GM12878 (cell line): ENCODE results near the gene UBE2D3. TPM values are rescaled to one million over a fixed set of nuclear protein-coding genes. Genes with fewer than 3 reads are reported as not detected.

Source experiments
- ATAC-seq: fragments of 200-7000 bp; cut with Tn5 transposase; 3 replicates; pipeline ENCODE4 v1.9.1; 2020; ENCODE audit warnings: mild to moderate bottlenecking, moderate library complexity
- BruUV-seq: library from RNA; stranded (reverse); fragments of 400-500 nt; replicated peaks from 2 replicates; lab custom pipeline; 2021; lab: Mats Ljungman, UMichigan
- CTCF ChIA-PET: fragments of 300-600 bp; sonication (Branson Sonifier 250); formaldehyde crosslinking; extraction: SDS; loops from one replicate; lab custom pipeline; 2021; ENCODE audit warnings: inconsistent platforms; lab: Yijun Ruan, JAX
- POLR2A ChIA-PET: fragments of 350-600 bp; formaldehyde crosslinking; extraction: SDS; loops from one replicate; lab custom pipeline; 2021; ENCODE audit warnings: inconsistent platforms; lab: Charles Lee
- RAD21 ChIA-PET: fragments of 300-600 bp; sonication (Branson Sonifier 250); formaldehyde crosslinking; loops from one replicate; lab custom pipeline; 2023; ENCODE audit warnings: antibody characterized with exemption; ENCODE audit not compliant: unreplicated experiment; lab: Charles Lee
- SMC1A ChIA-PET: fragments of 300-600 bp; sonication (Branson Sonifier 250); formaldehyde crosslinking; loops from one replicate; lab custom pipeline; 2023; ENCODE audit not compliant: unreplicated experiment, uncharacterized antibody; lab: Charles Lee
- DNase-seq: peaks from one replicate; pipeline ENCODE4 v3.0.0-alpha.2; 2011; ENCODE audit warnings: low read depth, low spot score
- FAIRE-seq: peaks from 3 replicates; lab custom pipeline; 2011; peaks lifted over from hg19 to GRCh38; lab: Jason Lieb, UNC
- H2AFZ ChIP-seq: 2 replicates; pipeline ENCODE4 v1.6.0; 2011; ENCODE audit warnings: low read depth, low read length, control low read depth; ENCODE audit not compliant: control insufficient read depth
- H3K27ac ChIP-seq: 2 replicates; pipeline ENCODE4 v1.5.1; 2011; ENCODE audit warnings: control low read depth; ENCODE audit not compliant: control insufficient read depth, insufficient read depth
- H3K27me3 ChIP-seq, 2 experiments: replicated peaks in 1 of 2; 2 replicates each; pipeline versions ENCODE4 v1.6.0 to v1.6.1; 2011; ENCODE audit warnings: low read length in 1 of 2; ENCODE audit not compliant: control insufficient read depth in 2 of 2, insufficient read depth in 2 of 2
- H3K36me3 ChIP-seq, 2 experiments: 2 replicates each; pipeline ENCODE4 v1.5.1; 2011; ENCODE audit warnings: low read length in 1 of 2; ENCODE audit not compliant: control insufficient read depth in 2 of 2, insufficient read depth in 2 of 2
- H3K4me1 ChIP-seq: 2 replicates; pipeline ENCODE4 v1.6.1; 2011; ENCODE audit warnings: mild to moderate bottlenecking, low read length, moderate library complexity, mixed read lengths; ENCODE audit not compliant: control insufficient read depth, insufficient read depth
- H3K4me2 ChIP-seq: 2 replicates; pipeline ENCODE4 v1.6.0; 2011; ENCODE audit warnings: control low read depth; ENCODE audit not compliant: control insufficient read depth, insufficient read depth
- H3K4me3 ChIP-seq: fragments of 200-600 bp; sonication (generic); 2 replicates; pipeline ENCODE4 v1.5.1; 2016
- H3K79me2 ChIP-seq: 2 replicates; pipeline ENCODE4 v1.6.0; 2011; ENCODE audit warnings: low read length; ENCODE audit not compliant: control insufficient read depth, insufficient read depth
- H3K9ac ChIP-seq: 2 replicates; pipeline ENCODE4 v1.8.0; 2011; ENCODE audit warnings: low read length, control low read depth, mixed read lengths; ENCODE audit not compliant: control insufficient read depth, insufficient read depth
- H3K9me3 ChIP-seq: replicated peaks from 3 replicates; pipeline ENCODE4 v1.5.1; 2011; ENCODE audit warnings: mild to moderate bottlenecking, low read length; ENCODE audit not compliant: control insufficient read depth, insufficient read depth
- H4K20me1 ChIP-seq: 2 replicates; pipeline ENCODE4 v1.6.0; 2011; ENCODE audit not compliant: control insufficient read depth, insufficient read depth
- CBFB ChIP-seq: IDR thresholded peaks from 2 replicates; pipeline ENCODE4 v1.6.1; 2016; ENCODE audit warnings: antibody characterized with exemption, low read depth
- ELK1 ChIP-seq: IDR thresholded peaks from 2 replicates; pipeline ENCODE4 v1.6.1; 2012; ENCODE audit warnings: low read depth, low read length, improper control_type of control experiment
- FOXM1 ChIP-seq: IDR thresholded peaks from 2 replicates; pipeline ENCODE4 v1.6.1; 2012; ENCODE audit warnings: low read depth, mild to moderate bottlenecking, inconsistent platforms, low read length, moderate library complexity
- HDAC2 ChIP-seq: fragments of 200-600 bp; sonication (generic); IDR thresholded peaks from 2 replicates; pipeline ENCODE4 v1.6.1; 2017
- MXI1 ChIP-seq: fragments of 150-350 bp; IDR thresholded peaks from 2 replicates; pipeline ENCODE4 v1.6.1; 2011; ENCODE audit warnings: low read depth, mild to moderate bottlenecking, inconsistent platforms, low read length, improper control_type of control experiment
- RBBP5 ChIP-seq: fragments of 200-600 bp; sonication (generic); conservative IDR thresholded peaks from 2 replicates; pipeline ENCODE4 v1.6.1; 2016
- SP1 ChIP-seq: IDR thresholded peaks from one replicate; pipeline ENCODE4 v1.6.1; 2011; ENCODE audit warnings: low read depth, low read length
- SREBF1 ChIP-seq: IDR thresholded peaks from 2 replicates; pipeline ENCODE4 v1.6.1; 2012; ENCODE audit warnings: mild to moderate bottlenecking, low read length
- TARDBP ChIP-seq: IDR thresholded peaks from 2 replicates; pipeline ENCODE4 v1.6.1; 2016; ENCODE audit warnings: borderline replicate concordance
- USF2 ChIP-seq: IDR thresholded peaks from 2 replicates; pipeline ENCODE4 v1.6.1; 2011; ENCODE audit warnings: low read depth, low read length, improper control_type of control experiment, borderline replicate concordance
- ZZZ3 ChIP-seq: IDR thresholded peaks from 2 replicates; pipeline ENCODE4 v1.6.1; 2011; ENCODE audit warnings: low read depth; ENCODE audit not compliant: control insufficient read depth, insufficient read length
- WGBS: methylation state at CpG from one replicate; pipeline ENCODE4 v1.1.6; 2016; ENCODE audit warnings: low lambda C conversion rate; ENCODE audit not compliant: insufficient replicate concordance, insufficient coverage; ENCODE audit errors: missing lambda C conversion rate; 5-methylcytosine and 5-hydroxymethylcytosine counted together
- in situ Hi-C: fragments of 300-500 bp; cut with MboI; formaldehyde crosslinking; loops from 9 replicates; pipeline ENCODE4 v1.14.3; 2018; ENCODE audit warnings: mixed read lengths
- intact Hi-C: fragments of 100-400 bp; cut with micrococcal nuclease; formaldehyde crosslinking; loops from one replicate; pipeline ENCODE4 v1.14.2; 2022; ENCODE audit not compliant: unreplicated experiment
- polyA plus RNA-seq, 11 experiments: library from polyadenylated mRNA; depleted of rRNA in 4 of 11; unstranded in 6 of 11; stranded (reverse) in 5 of 11; fragments of >200 nt; fragmentation: Nextera tagmentation in 4 of 11; fragmentation: Illumina TruSeq in 1 of 11; extraction: Ambion mirVana in 4 of 11; extraction: Trizol in 1 of 11; gene quantifications; 1 replicate in 1 of 11; 2 replicates in 10 of 11; pipeline versions ENCODE4 v1.2.1 to v1.2.3, GENCODE V29; 2011 to 2016; ENCODE audit warnings: inconsistent platforms in 2 of 11, missing spikeins in 2 of 11, low read depth in 1 of 11
- total RNA-seq, 4 experiments: library from RNA; depleted of rRNA in 3 of 4; stranded (reverse); fragments of >200 nt in 3 of 4; fragmentation: Illumina TruSeq in 1 of 4; extraction: Trizol in 1 of 4; gene quantifications; 2 replicates each; pipeline versions ENCODE4 v1.2.1 to v1.2.3, GENCODE V29; 2013 to 2021

The UBE2D3 gene
- total and polyA plus RNA-seq, 10 of the 15 experiments (the other 5 are each of a cell fraction or from before 2014, with no cell fraction given) = 162 to 572 (median 395) TPM

- peaks cover 2% of the 10 kb centered on the region; the same call in 1 of the 2 replicates for H3K4me1 ChIP-seq
- H3K27me3 ChIP-seq = no peaks in the 10 kb centered on the region
- H3K4me2 ChIP-seq = no peak overlapping the region
- no peak overlapping the region for H3K4me3 ChIP-seq
- no peak overlapping the region for H3K9ac ChIP-seq
- ChIA-PET CTCF (interaction anchor here (0.6 to 1.8 kb wide), 2 partner anchors 8 to 28 kb away, joined by 3 to 5 read pairs; no protein-coding TSS in a partner anchor), RAD21 (no interaction called here), SMC1A (interaction anchor here (1.1 to 2.4 kb wide), 3 partner anchors 12 to 32 kb away, joined by 6 to 10 read pairs (median 7); no protein-coding TSS in a partner anchor), POLR2A (interaction anchor here (0.5 kb wide), 1 partner anchor 102 kb away, joined by 4 read pairs; no protein-coding TSS in a partner anchor)
- BruUV-seq = no TSS peak
- H3K79me2 ChIP-seq = peaks cover 19% of the 10 kb centered on the region
- H2AFZ ChIP-seq = no peak overlapping the region
- no peak overlapping the region for H3K27ac ChIP-seq
- intact Hi-C loops = no loop called here
- H3K9me3 ChIP-seq = peaks cover 25% of the 10 kb centered on the region
- WGBS = 100% methylated on average over 2 of the region's 2 CpGs
- in situ Hi-C loops = no loop called here
- no peaks in the 10 kb centered on the region for H4K20me1 ChIP-seq
- ATAC-seq (no peak), FAIRE-seq (no peak), DNase-seq (no peak)
- no peaks in the 10 kb centered on the region; a peak in 3 of 4 replicates for H3K36me3 ChIP-seq
- no peak for TF ChIP-seq TARDBP
- TF ChIP-seq SREBF1 = no peak
- TF ChIP-seq FOXM1 = no peak
- no peak for TF ChIP-seq SP1
- TF ChIP-seq HDAC2 = no peak
- TF ChIP-seq RBBP5 = no peak
- TF ChIP-seq ZZZ3 = no peak
- no peak for TF ChIP-seq CBFB
- no peak for TF ChIP-seq ELK1
- TF ChIP-seq USF2 = no peak
- TF ChIP-seq MXI1 = no peak
These were observed 33.4 kb upstream of the UBE2D3 start for GRCh38 chr4:102860611-102861324.
